HT-29 (cell line): Measurements from ENCODE around the gene CDH24. TPM values are rescaled to one million over a fixed set of nuclear protein-coding genes. Genes with fewer than 3 reads are reported as not detected.

ENCODE experiments used
- DNase-seq: peaks from one replicate; pipeline ENCODE4 v3.0.0-alpha.2; 2015; ENCODE audit warnings: low spot score
- total RNA-seq: library from RNA; depleted of rRNA; stranded (reverse); fragments of >200 nt; shearing (Covaris generic); gene quantifications from 2 replicates; pipeline ENCODE4 v1.2.3, GENCODE V29; 2014

CDH24 gene
- total RNA-seq, 1 experiment from 2014 or later: 15.0 TPM

- DNase-seq: no peak
Measured at GRCh38 chr14:23066368-23066767, 9.0 kb upstream of the CDH24 start.

GRCh38 chr14:23063601-23064000 lies 6.3 kb upstream of the CDH24 start:
- DNase-seq: no peak

GRCh38 chr14:23062002-23062401 lies 4.7 kb upstream of the CDH24 start:
- peak; percentile 42 for DNase-seq

- DNase-seq: no peak
Measured at GRCh38 chr14:23060536-23061260, 3.4 kb upstream of the CDH24 start.

- DNase-seq: no peak
Measured at GRCh38 chr14:23058654-23059504, 1.6 kb upstream of the CDH24 start.

- DNase-seq: peak; percentile 89
Measured at GRCh38 chr14:23057757-23058653, 685 bp upstream of the CDH24 start.

GRCh38 chr14:23056145-23056955 lies 970 bp downstream of the CDH24 start:
- DNase-seq: peak; percentile 82

- DNase-seq: no peak
Measured at GRCh38 chr14:23055621-23056144, 1.6 kb downstream of the CDH24 start.

GRCh38 chr14:23055147-23055550 lies 2.2 kb downstream of the CDH24 start:
- no peak for DNase-seq

- DNase-seq: no peak
Measured at GRCh38 chr14:23054000-23054811, 3.1 kb downstream of the CDH24 start.

GRCh38 chr14:23053426-23053825 lies 3.9 kb downstream of the CDH24 start:
- no peak for DNase-seq

- DNase-seq: no peak
Measured at GRCh38 chr14:23052671-23053070, 4.6 kb downstream of the CDH24 start.

- peak; percentile 9 for DNase-seq
Measured at GRCh38 chr14:23052182-23052623, 5.1 kb downstream of the CDH24 start.

GRCh38 chr14:23051141-23052057 lies 5.9 kb downstream of the CDH24 start:
- DNase-seq: no peak

GRCh38 chr14:23049011-23049410 lies 8.3 kb downstream of the CDH24 start:
- DNase-seq: no peak

GRCh38 chr14:23047751-23048693 lies 9.3 kb downstream of the CDH24 start:
- no peak for DNase-seq

- no peak for DNase-seq
Measured at GRCh38 chr14:23047034-23047634, 10.2 kb downstream of the CDH24 start.
